ENCODE results near the gene PRKAR1B.

PRKAR1B gene

DNA sequence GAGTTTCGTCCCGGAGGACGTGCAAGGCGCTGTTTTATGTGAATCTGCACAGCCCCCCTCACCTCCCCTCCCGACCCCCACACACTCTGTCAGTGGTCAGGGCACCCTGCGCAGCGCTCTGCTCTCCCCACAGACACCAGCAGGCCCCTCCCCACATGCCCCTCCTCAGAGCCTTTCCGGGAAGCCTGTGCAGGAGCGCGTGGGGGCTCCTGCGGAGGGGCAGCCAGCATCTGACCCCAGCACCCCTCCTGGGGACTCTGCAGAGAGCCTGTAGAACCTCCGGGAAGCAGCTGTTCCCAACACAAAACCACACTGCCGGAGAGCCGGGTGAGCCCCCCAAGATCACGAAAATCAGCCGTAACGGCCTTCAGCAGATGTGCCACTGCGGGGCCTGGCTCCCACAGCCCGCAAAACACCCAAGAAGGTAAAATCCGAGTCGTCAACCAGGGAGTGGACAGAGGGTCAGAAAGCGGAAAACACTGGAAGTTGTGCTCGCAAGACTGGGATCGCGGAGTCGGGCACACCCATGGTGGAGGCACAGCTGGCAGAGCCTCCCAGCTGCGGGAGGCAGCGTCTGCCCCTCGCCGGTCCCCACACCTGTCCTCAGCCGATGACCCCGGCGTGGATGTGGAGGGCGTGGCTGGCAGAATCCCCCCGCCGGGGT, 153.7 kb downstream of the PRKAR1B start:
- TF ChIP-seq, protein P1, sequence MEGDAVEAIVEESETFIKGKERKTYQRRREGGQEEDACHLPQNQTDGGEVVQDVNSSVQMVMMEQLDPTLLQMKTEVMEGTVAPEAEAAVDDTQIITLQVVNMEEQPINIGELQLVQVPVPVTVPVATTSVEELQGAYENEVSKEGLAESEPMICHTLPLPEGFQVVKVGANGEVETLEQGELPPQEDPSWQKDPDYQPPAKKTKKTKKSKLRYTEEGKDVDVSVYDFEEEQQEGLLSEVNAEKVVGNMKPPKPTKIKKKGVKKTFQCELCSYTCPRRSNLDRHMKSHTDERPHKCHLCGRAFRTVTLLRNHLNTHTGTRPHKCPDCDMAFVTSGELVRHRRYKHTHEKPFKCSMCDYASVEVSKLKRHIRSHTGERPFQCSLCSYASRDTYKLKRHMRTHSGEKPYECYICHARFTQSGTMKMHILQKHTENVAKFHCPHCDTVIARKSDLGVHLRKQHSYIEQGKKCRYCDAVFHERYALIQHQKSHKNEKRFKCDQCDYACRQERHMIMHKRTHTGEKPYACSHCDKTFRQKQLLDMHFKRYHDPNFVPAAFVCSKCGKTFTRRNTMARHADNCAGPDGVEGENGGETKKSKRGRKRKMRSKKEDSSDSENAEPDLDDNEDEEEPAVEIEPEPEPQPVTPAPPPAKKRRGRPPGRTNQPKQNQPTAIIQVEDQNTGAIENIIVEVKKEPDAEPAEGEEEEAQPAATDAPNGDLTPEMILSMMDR (conservative IDR thresholded peaks at IDR 0.05; ENCODE audit: low read depth, low read length): no peak
- no peak for DNase-seq (ENCODE audit: low read depth)
- no peak overlapping the region for H3K4me3 ChIP-seq (ENCODE audit: low read length)

DNA sequence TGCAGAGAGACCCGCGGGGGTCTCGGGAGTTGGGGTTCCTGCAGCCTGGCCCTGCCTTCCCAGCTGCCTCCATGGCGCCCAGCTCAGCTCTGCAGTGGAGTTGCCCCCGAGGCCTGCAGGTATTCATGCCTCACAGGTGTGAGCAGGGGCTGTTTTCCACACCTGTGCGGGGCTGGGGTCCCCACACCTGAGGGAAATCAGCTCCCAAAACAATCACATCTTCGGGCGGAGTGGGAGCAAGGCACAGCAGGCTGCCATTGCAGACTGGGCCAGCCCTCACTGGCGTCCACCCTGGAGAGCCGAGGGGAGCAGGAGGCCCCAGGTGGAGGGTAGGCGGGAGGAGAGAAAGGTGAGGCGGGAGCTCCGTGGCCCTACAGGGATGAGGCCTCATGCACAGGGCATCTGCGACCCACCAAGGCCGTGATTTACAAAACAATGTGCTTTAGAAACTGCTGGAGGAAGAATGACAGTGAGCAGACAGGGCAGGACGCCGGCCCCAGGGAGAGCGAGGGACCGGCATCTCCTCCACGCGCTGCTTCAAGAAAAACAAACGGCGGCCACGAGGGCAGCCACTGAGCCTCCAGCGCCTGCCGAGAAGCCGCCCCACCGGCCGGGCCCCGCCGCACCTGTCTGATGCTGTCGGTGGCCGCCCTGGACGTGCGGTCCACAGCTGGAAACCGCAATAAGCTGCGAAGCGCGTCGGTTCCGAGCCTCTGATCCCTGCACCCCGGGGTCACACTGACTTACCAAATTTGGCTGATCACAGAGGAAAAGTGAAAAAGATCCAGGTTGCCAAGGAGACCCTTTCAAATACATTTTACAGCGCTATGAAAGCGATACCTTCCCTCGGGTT, 154.4 kb downstream of the PRKAR1B start:
- no peak overlapping the region for H3K4me3 ChIP-seq (ENCODE audit: low read length)
- TF ChIP-seq, protein P1 (conservative IDR thresholded peaks at IDR 0.05; ENCODE audit: low read depth, low read length): no peak
- no peak for DNase-seq (ENCODE audit: low read depth)

DNA sequence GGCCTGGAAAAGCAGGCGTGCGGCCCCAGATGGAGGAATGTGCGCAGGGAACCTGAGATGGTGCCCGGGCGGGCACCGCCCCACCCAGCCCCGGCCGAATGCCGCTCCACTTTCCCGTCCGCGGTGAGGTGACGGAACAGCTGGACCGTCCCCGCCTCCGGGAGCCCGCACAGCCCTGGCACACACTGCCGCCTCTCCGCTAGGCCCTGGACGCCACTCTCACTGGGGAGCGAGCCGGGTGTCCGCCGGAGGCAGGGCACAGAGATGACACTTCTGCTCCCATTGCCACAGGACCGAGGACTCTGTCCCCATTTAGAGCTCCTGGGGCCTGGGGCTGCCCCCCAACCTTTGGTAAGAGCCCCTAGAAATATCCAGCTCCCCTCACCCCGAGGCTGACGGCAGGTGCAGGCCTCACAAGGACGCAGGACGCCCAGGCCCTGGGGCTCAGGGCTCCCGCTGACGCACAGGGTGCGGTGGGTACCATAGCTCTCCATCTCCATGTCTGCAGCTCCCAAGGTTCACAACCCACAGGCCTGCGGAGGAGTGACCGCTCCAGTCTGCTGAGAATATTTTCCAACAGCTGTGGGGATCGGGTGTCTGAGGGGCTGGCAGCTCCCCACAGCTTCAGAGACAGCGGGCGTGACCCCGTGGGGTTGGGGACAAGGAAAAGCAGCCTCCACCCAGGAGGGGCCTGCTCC, 155.2 kb downstream of the PRKAR1B start:
- H3K4me3 ChIP-seq (ENCODE audit: low read length): no peak overlapping the region
- TF ChIP-seq, protein P1 (conservative IDR thresholded peaks at IDR 0.05; ENCODE audit: low read depth, low read length): no peak
- DNase-seq (ENCODE audit: low read depth): no peak

DNA sequence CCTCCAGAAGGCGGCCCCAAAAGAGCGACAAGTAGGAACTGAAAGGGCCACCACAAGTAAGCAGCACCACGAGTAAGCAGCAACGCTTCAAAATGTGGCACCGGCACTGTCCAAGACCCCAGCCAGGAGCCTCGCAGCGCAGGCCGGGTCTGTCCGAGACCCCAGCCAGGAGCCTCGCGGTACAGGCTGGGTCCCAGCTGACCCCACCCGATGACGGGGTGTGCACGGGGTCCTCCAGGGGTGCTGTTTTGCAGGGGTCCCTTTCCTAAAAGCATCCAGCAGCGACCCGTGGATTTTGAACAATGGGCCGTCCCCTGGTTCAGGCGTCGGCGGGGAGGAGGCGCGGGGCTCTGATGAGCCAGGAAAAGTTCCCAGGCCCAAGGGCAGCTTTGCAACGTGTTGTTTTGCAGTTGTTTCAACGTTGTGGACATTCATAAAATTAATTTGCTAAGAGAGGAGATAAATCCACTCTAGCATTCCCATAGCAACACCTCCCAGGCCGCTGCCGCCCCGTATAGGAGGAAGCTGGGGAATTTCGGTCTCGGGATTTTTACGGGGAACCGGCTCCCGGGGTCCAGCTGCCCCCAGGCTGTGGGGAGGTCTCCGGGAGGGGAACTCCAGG, 155.9 kb downstream of the PRKAR1B start:
- H3K4me3 ChIP-seq (ENCODE audit: low read length): no peak overlapping the region
- TF ChIP-seq, protein P1 (conservative IDR thresholded peaks at IDR 0.05; ENCODE audit: low read depth, low read length): no peak
- no peak for DNase-seq (ENCODE audit: low read depth)

DNA sequence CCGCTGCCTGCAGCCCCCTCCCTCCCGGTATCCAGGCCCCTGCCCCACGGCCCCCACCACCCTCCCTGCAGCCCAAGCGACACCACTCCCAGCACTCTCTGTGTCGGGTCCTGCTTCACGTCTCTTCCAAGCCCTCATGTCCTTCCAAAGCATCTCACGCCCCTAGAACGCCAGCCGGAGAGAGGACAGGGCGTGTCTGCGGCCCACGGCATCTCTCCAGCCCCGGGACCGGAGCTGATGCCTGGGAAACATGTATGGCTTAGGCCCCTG, 156.3 kb downstream of the PRKAR1B start:
- H3K4me3 ChIP-seq (ENCODE audit: low read length): no peak overlapping the region
- no peak for DNase-seq (ENCODE audit: low read depth)
- TF ChIP-seq, protein P1 (conservative IDR thresholded peaks at IDR 0.05; ENCODE audit: low read depth, low read length): no peak

DNA sequence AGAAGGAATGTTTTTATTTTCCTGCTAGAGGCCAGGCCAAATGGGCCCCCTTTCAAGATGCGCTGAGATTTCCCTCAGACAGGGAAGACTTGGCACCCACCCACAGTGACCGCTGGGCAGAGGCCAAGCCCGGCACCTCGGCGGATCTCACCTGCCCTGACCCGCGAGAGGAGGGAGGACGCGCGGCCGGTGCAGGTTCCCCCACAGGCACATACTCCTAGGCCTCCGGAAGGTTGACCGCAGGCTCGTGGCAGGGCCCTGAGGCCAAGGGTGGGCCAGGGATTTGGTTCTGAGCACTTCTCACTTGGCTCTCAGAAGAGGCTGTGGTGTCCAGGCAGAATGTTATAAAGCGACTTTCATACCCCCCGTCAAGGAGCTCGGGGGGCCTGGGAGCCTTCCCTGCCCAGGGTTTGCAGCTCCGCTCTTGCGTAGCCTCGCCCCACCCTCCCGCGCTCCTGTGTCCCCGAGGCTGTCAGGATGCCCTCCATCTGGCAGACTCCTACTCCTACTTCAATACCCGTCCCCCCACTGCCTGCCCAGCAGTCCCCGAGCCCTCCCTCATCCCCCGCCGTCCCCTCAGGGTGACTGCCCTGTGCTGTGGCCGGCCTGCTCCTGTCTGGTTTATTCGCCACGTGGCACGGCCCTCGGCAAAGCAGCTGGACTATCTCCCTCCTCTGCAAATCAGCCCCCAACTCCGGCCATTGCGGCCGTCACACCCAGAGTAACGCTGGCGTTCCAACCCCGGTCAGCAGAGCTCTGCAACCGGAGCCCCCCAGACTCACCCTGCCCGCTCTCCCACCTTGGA, 156.9 kb downstream of the PRKAR1B start:
- DNase-seq (ENCODE audit: low read depth): no peak
- TF ChIP-seq, protein P1 (conservative IDR thresholded peaks at IDR 0.05; ENCODE audit: low read depth, low read length): no peak

More for the DNA sequence above, 156.9 kb downstream of the PRKAR1B start:
- no peak overlapping the region for H3K4me3 ChIP-seq (ENCODE audit: low read length)
